Endothelial cell of umbilical vein (primary cell): ENCODE data around the gene FALEC. TPM values are rescaled to one million over a fixed set of nuclear protein-coding genes. Genes with fewer than 3 reads are reported as not detected.

Source experiments
- BruUV-seq: library from RNA; stranded (reverse); fragments of 400-500 nt; replicated peaks from 2 replicates; lab custom pipeline; 2021; lab: Mats Ljungman, UMichigan
- CTCF ChIA-PET: fragments of 300-600, 350-600 bp; sonication (Branson Sonifier 250); formaldehyde crosslinking; loops from one replicate; lab custom pipeline; 2021; ENCODE audit warnings: antibody characterized with exemption, inconsistent platforms; lab: Charles Lee
- POLR2A ChIA-PET: fragments of 300-600, 350-600 bp; sonication (Branson Sonifier 250); formaldehyde crosslinking; loops from one replicate; lab custom pipeline; 2021; ENCODE audit warnings: antibody characterized with exemption, inconsistent platforms; lab: Charles Lee
- DNase-seq: peaks from one replicate; pipeline ENCODE4 v3.0.0-alpha.2; 2011; ENCODE audit warnings: low read depth, low spot score
- FAIRE-seq: peaks from 2 replicates; lab custom pipeline; 2011; peaks lifted over from hg19 to GRCh38; lab: Jason Lieb, UNC
- H2AFZ ChIP-seq: 2 replicates; pipeline ENCODE4 v1.6.0; 2012; ENCODE audit warnings: low read depth, low read length, control low read depth, inconsistent platforms
- H3K27ac ChIP-seq: 2 replicates; pipeline ENCODE4 v1.5.1; 2011; ENCODE audit warnings: low read depth, mild to moderate bottlenecking, control low read depth, low read length, moderate library complexity; ENCODE audit not compliant: insufficient read depth
- H3K27me3 ChIP-seq, 2 experiments: 2 replicates each; pipeline versions ENCODE4 v1.6.0 to v1.6.1; 2011; ENCODE audit warnings: low read length in 2 of 2, mixed read lengths in 1 of 2; ENCODE audit not compliant: control insufficient read depth in 2 of 2, insufficient read depth in 2 of 2
- H3K36me3 ChIP-seq, 2 experiments: 2 replicates in 1 of 2; 3 replicates in 1 of 2; pipeline ENCODE4 v1.5.1; 2011; ENCODE audit warnings: low read length in 2 of 2, mild to moderate bottlenecking in 1 of 2, moderate library complexity in 1 of 2; ENCODE audit not compliant: control insufficient read depth in 2 of 2, insufficient read depth in 2 of 2; ENCODE audit errors: extremely low read depth in 1 of 2
- H3K4me1 ChIP-seq: 3 replicates; pipeline ENCODE4 v1.5.1; 2011; ENCODE audit warnings: mild to moderate bottlenecking, low read length; ENCODE audit not compliant: control insufficient read depth, insufficient read depth; ENCODE audit errors: extremely low read depth
- H3K4me2 ChIP-seq: 2 replicates; pipeline ENCODE4 v1.6.1; 2011; ENCODE audit warnings: low read length, control low read depth, mixed read lengths; ENCODE audit not compliant: insufficient read depth
- H3K4me3 ChIP-seq, 3 experiments: fragments of 200-600 bp in 1 of 3; sonication (generic), shearing (Covaris generic) in 1 of 3; replicated peaks in 1 of 3; 2 replicates each; pipeline ENCODE4 v1.5.1; 2011 to 2016; ENCODE audit warnings: control low read depth in 3 of 3, low read length in 3 of 3, mild to moderate bottlenecking in 2 of 3, inconsistent platforms in 1 of 3, low read depth in 1 of 3, moderate library complexity in 1 of 3; ENCODE audit not compliant: insufficient read depth in 1 of 3
- H3K79me2 ChIP-seq: 2 replicates; pipeline ENCODE4 v1.6.0; 2012; ENCODE audit warnings: low read length, inconsistent platforms; ENCODE audit not compliant: control insufficient read depth, insufficient read depth
- H3K9ac ChIP-seq: replicated peaks from 2 replicates; pipeline ENCODE3; 2011; ENCODE audit warnings: low read length, control low read depth; ENCODE audit not compliant: insufficient read depth; ENCODE audit errors: extremely low read depth
- H3K9me1 ChIP-seq: replicated peaks from 3 replicates; pipeline ENCODE4 v1.6.0; 2011; ENCODE audit warnings: mild to moderate bottlenecking, low read length; ENCODE audit not compliant: control insufficient read depth, insufficient read depth; ENCODE audit errors: extremely low read depth
- H3K9me3 ChIP-seq: replicated peaks from 2 replicates; pipeline ENCODE4 v1.5.1; 2012; ENCODE audit warnings: low read length, inconsistent platforms; ENCODE audit not compliant: control insufficient read depth, insufficient read depth
- H4K20me1 ChIP-seq: replicated peaks from 2 replicates; pipeline ENCODE3; 2011; ENCODE audit warnings: mild to moderate bottlenecking, low read length; ENCODE audit not compliant: control insufficient read depth, insufficient read depth; ENCODE audit errors: extremely low read depth
- CTCF ChIP-seq, 2 donors: IDR thresholded peaks; 1 replicate in 1 of 2; 2 replicates in 1 of 2; pipeline ENCODE4 v1.5.1; 2011; ENCODE audit warnings: low read length in 2 of 2, mild to moderate bottlenecking in 2 of 2, moderate library complexity in 2 of 2, control low read depth in 1 of 2, inconsistent platforms in 1 of 2, low read depth in 1 of 2; ENCODE audit not compliant: insufficient read depth in 1 of 2; ENCODE audit errors: extremely low read depth in 1 of 2
- EZH2 ChIP-seq: IDR thresholded peaks from 2 replicates; pipeline ENCODE4 v1.6.1; 2012; ENCODE audit warnings: borderline replicate concordance, low read depth, mild to moderate bottlenecking, moderate library complexity, low read length, inconsistent platforms; ENCODE audit not compliant: severe bottlenecking
- FOS ChIP-seq: IDR thresholded peaks from 2 replicates; pipeline ENCODE4 v1.6.1; 2011; ENCODE audit warnings: mild to moderate bottlenecking, low read length, moderate library complexity, borderline replicate concordance; ENCODE audit not compliant: insufficient read depth
- GATA2 ChIP-seq: IDR thresholded peaks from 2 replicates; pipeline ENCODE4 v1.7.0; 2011; ENCODE audit warnings: low read depth, mild to moderate bottlenecking, moderate library complexity, mixed read lengths, low read length; ENCODE audit not compliant: insufficient read length, insufficient read depth
- JUN ChIP-seq: IDR thresholded peaks from 2 replicates; pipeline ENCODE4 v1.6.1; 2011; ENCODE audit warnings: borderline replicate concordance, low read depth; ENCODE audit not compliant: insufficient read length, insufficient read depth
- MAX ChIP-seq: IDR thresholded peaks from 2 replicates; pipeline ENCODE4 v1.6.1; 2011; ENCODE audit not compliant: insufficient read depth, insufficient read length
- POLR2A ChIP-seq: IDR thresholded peaks from 2 replicates; pipeline ENCODE4 v1.6.1; 2012; ENCODE audit warnings: low read depth, mild to moderate bottlenecking, control low read depth, low read length
- POLR2AphosphoS5 ChIP-seq: IDR thresholded peaks from 2 replicates; pipeline ENCODE4 v1.6.1; 2012; ENCODE audit warnings: low read depth, mild to moderate bottlenecking, control low read depth, low read length, moderate library complexity; ENCODE audit not compliant: insufficient read depth
- dilution Hi-C: fragments of 300-500 bp; cut with MboI; formaldehyde crosslinking; loops from one replicate; pipeline ENCODE4 v1.15.0; 2019; ENCODE audit warnings: low sequenced_read_pairs; ENCODE audit not compliant: extremely low pct_ligation_motif_present
- intact Hi-C: fragments of 100-400 bp; cut with micrococcal nuclease; formaldehyde crosslinking; loops from one replicate; pipeline ENCODE4 v1.10.0; 2022
- polyA plus RNA-seq, 4 experiments: library from polyadenylated mRNA; depleted of rRNA in 3 of 4; stranded (reverse) in 3 of 4; unstranded in 1 of 4; fragments of >200 nt; gene quantifications; 2 replicates each; pipeline versions ENCODE4 v1.2.1 to v1.2.3, GENCODE V29; 2011 to 2012; ENCODE audit warnings: missing spikeins in 1 of 4
- total RNA-seq: library from RNA; stranded (reverse); gene quantifications from 2 replicates; pipeline ENCODE4 v1.2.3, GENCODE V29; 2021

The FALEC gene
- total and polyA plus RNA-seq, 2 donors (not counting 3 experiments of a cell fraction or from before 2014, with no cell fraction given), result not detected

GRCh38 chr1:150545486-150546032, 30.0 kb downstream of the FALEC start:
- BruUV-seq, result no TSS peak
- TF ChIP-seq MAX (no peak), GATA2 (no peak), CTCF (IDR thresholded peaks at IDR 0.05; ENCODE audit: extremely low read depth in 1 of 2, insufficient read depth in 1 of 2, low read depth in 1 of 2, low read length in 2 of 2) (no peak), POLR2A (no peak), JUN (no peak), FOS (no peak), POLR2AphosphoS5 (no peak), EZH2 (no peak)
- Histone ChIP-seq H3K36me3 (no peaks in the 10 kb centered on the region), H3K27me3 (peaks cover 2 to 3% of the 10 kb centered on the region in 2 experiments), H3K9me1 (no peaks in the 10 kb centered on the region), H3K79me2 (no peaks in the 10 kb centered on the region), H3K9me3 (no peaks in the 10 kb centered on the region), H4K20me1 (no peaks in the 10 kb centered on the region), H3K9ac (no peak overlapping the region), H3K4me1 (peaks cover 7% of the 10 kb centered on the region), H2AFZ (no peak overlapping the region), H3K4me2 (no peak overlapping the region), H3K4me3 (no peak overlapping the region), H3K27ac (no peak overlapping the region)
- CTCF ChIA-PET, result interaction anchor here (1.3 to 6.7 kb wide), 3 partner anchors 14 to 268 kb away, joined by 4 to 55 read pairs (median 4); partner anchors contain the start of gene FALEC
- intact Hi-C loops, result loop anchor here (5.0 kb wide), 1 partner anchor 83 kb away; no protein-coding TSS in a partner anchor
- DNase-seq (no peak), FAIRE-seq (no peak)
- POLR2A ChIA-PET, result no interaction called here
- dilution Hi-C loops, result no loop called here
